Activated CD4-positive, alpha-beta memory T cell treated with anti-CD3 and anti-CD28 coated beads for 36 hours (primary cell): ENCODE results near the gene GINS2. TPM values are rescaled to one million over a fixed set of nuclear protein-coding genes. Genes with fewer than 3 reads are reported as not detected.

Experiments used
- CTCF ChIA-PET: fragments of 350-600 bp; sonication (Branson Sonifier 250); formaldehyde crosslinking; loops from one replicate; lab custom pipeline; 2021; ENCODE audit warnings: antibody characterized with exemption, inconsistent platforms; lab: Charles Lee
- POLR2A ChIA-PET: fragments of 350-600 bp; sonication (Branson Sonifier 250); formaldehyde crosslinking; loops from one replicate; lab custom pipeline; 2021; ENCODE audit warnings: antibody characterized with exemption; lab: Charles Lee
- DNase-seq: peaks from one replicate; pipeline ENCODE4 v3.0.0-alpha.2; 2020
- H3K27ac Mint-ChIP-seq: one replicate; pipeline ENCODE4 v1.8.0; 2021; ENCODE audit warnings: mixed read lengths
- H3K27me3 Mint-ChIP-seq: one replicate; pipeline ENCODE4 v1.8.0; 2021; ENCODE audit warnings: mixed read lengths
- H3K36me3 Mint-ChIP-seq: one replicate; pipeline ENCODE4 v1.8.0; 2021; ENCODE audit warnings: mixed read lengths
- H3K4me1 Mint-ChIP-seq: one replicate; pipeline ENCODE4 v1.8.0; 2021; ENCODE audit warnings: low read depth, mixed read lengths
- H3K4me3 Mint-ChIP-seq: one replicate; pipeline ENCODE4 v1.8.0; 2021; ENCODE audit warnings: mild to moderate bottlenecking, mixed read lengths
- H3K9me3 Mint-ChIP-seq: one replicate; pipeline ENCODE4 v1.8.0; 2021; ENCODE audit warnings: mixed read lengths
- intact Hi-C: fragments of 100-400 bp; cut with micrococcal nuclease; formaldehyde crosslinking; loops from one replicate; pipeline ENCODE4 v1.15.1; 2023
- total RNA-seq, 2 experiments: library from RNA; stranded (reverse); gene quantifications; one replicate each; pipeline ENCODE4 v1.2.3, GENCODE V29; 2021

Gene GINS2
- total RNA-seq, 2 experiments from 2014 or later = 66.9 to 67.8 TPM

DNA sequence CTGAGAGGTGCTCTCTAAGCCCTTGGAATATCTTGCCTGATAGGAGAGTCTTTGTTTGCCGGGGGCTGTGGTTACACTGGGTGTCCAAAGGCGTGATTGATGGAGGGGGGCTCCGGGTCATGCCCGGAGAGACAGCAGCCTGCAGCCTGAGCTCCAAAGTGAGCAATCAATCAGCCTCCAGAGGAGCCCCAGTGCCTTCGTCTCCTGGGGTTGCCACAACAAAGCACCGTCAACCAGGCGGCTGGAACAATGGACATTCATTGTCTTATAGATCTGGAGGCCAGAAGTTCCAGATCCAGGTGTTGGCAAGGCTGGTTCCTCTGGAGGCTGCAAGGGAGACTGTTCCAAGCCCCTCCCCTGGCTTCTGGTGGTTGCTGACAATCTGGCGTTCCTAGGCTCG lies 24.0 kb upstream of the GINS2 start:
- Mint-ChIP-seq H3K4me1 (peaks cover 4% of the 10 kb centered on the region), H3K4me3 (no peak overlapping the region), H3K27me3 (peaks cover 7% of the 10 kb centered on the region), H3K36me3 (no peaks in the 10 kb centered on the region), H3K9me3 (peaks cover 5% of the 10 kb centered on the region), H3K27ac (no peak overlapping the region)
- intact Hi-C loops = no loop called here
- ChIA-PET CTCF (no interaction called here), POLR2A (no interaction called here)
- no peak for DNase-seq

GRCh38 chr16:85711982-85712587 lies 23.3 kb upstream of the GINS2 start:
- intact Hi-C loops = no loop called here
- CTCF ChIA-PET = interaction anchor here (0.9 kb wide), 1 partner anchor 8 kb away, joined by 4 read pairs; no protein-coding TSS in a partner anchor
- Mint-ChIP-seq H3K9me3 (peaks cover 5% of the 10 kb centered on the region), H3K36me3 (no peaks in the 10 kb centered on the region), H3K4me1 (peaks cover 4% of the 10 kb centered on the region), H3K27me3 (peaks cover 6% of the 10 kb centered on the region), H3K4me3 (no peak overlapping the region), H3K27ac (no peak overlapping the region)
- POLR2A ChIA-PET = no interaction called here
- no peak for DNase-seq

- Mint-ChIP-seq H3K4me3 (no peak overlapping the region), H3K36me3 (no peaks in the 10 kb centered on the region), H3K27ac (no peak overlapping the region), H3K4me1 (peaks cover 4% of the 10 kb centered on the region), H3K27me3 (peaks cover 5% of the 10 kb centered on the region), H3K9me3 (peaks cover 5% of the 10 kb centered on the region)
- intact Hi-C loops = no loop called here
- POLR2A ChIA-PET = no interaction called here
- CTCF ChIA-PET = no interaction called here
- DNase-seq = no peak
Measured at GRCh38 chr16:85710732-85711131, 22.0 kb upstream of the GINS2 start.

- CTCF ChIA-PET = interaction anchor here (1.9 kb wide), 1 partner anchor 9 kb away, joined by 5 read pairs; no protein-coding TSS in a partner anchor
- POLR2A ChIA-PET = no interaction called here
- intact Hi-C loops = no loop called here
- H3K27ac Mint-ChIP-seq = no peak overlapping the region
- no peak for DNase-seq
- H3K27me3 Mint-ChIP-seq = no peaks in the 10 kb centered on the region
- no peaks in the 10 kb centered on the region for H3K4me1 Mint-ChIP-seq
- no peaks in the 10 kb centered on the region for H3K36me3 Mint-ChIP-seq
- H3K4me3 Mint-ChIP-seq = no peak overlapping the region
- peaks cover 5% of the 10 kb centered on the region for H3K9me3 Mint-ChIP-seq
Measured at GRCh38 chr16:85709766-85710585, 21.2 kb upstream of the GINS2 start.

GRCh38 chr16:85708338-85708737 lies 19.6 kb upstream of the GINS2 start:
- Mint-ChIP-seq H3K27ac (no peak overlapping the region), H3K4me1 (no peaks in the 10 kb centered on the region), H3K9me3 (peaks cover 5% of the 10 kb centered on the region), H3K4me3 (no peak overlapping the region), H3K27me3 (no peaks in the 10 kb centered on the region), H3K36me3 (no peaks in the 10 kb centered on the region)
- intact Hi-C loops = no loop called here
- POLR2A ChIA-PET = no interaction called here
- DNase-seq = no peak
- CTCF ChIA-PET = interaction anchor here (1.4 to 1.9 kb wide), 2 partner anchors 9 to 11 kb away, joined by 5 to 6 read pairs; no protein-coding TSS in a partner anchor

DNA sequence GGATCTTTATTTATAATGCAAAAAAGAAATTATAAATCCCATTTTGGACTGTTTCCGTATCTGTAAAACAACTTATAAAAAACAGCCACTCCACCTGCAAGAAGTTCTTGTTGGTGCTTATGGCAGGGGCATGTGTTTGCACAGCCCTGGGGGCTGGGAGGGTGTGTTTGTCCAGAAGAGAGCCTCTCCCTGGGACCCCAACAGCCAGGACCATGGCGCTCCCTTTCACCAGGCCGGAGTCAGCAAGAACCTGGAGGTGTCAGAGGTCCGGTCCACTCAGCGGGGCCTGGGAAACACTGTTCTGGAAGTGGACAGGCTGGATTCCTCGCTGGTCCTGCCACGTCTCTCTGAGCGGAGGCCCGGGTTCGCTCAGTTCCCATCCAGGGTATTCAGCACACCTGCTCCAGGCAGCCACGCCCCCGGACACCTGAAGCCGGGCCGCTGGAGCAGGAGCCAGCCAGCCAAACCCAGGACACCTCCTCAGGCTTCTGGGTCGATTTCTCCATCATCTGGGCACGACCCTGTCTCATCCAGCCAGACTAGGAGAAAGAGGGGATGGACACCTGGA lies 18.9 kb upstream of the GINS2 start:
- intact Hi-C loops = no loop called here
- H3K27ac Mint-ChIP-seq = no peak overlapping the region
- H3K9me3 Mint-ChIP-seq = peaks cover 5% of the 10 kb centered on the region
- H3K4me1 Mint-ChIP-seq = no peaks in the 10 kb centered on the region
- no peaks in the 10 kb centered on the region for H3K27me3 Mint-ChIP-seq
- no peak for DNase-seq
- ChIA-PET POLR2A (no interaction called here), CTCF (no interaction called here)
- no peaks in the 10 kb centered on the region for H3K36me3 Mint-ChIP-seq
- H3K4me3 Mint-ChIP-seq = no peak overlapping the region

DNA sequence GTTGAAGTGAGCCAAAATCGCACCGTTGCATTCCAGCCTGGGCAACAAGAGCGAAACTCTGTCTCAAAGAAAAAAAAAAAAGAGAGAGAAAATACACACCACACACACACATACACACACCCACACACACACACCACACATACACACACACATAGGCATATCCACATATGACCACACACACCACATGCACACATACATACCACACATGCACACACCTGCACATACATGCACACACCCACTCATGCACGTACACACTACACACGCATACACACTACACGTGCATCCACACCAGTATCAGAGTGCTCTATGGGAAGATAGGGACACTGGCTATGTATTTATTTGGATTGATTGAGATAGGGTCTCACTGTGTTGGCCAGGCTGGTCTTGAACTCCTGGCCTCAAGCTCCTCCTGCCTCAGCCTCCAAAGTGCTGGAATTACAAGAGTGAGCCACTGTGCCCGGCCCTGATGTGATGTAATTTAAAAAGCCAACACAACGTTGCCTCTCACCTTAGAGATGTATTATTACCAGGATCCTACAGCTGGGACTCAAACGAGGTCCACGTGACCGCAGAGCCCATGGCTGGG lies 17.8 kb upstream of the GINS2 start:
- intact Hi-C loops = no loop called here
- ChIA-PET POLR2A (no interaction called here), CTCF (no interaction called here)
- Mint-ChIP-seq H3K4me1 (no peaks in the 10 kb centered on the region), H3K27me3 (no peaks in the 10 kb centered on the region), H3K4me3 (no peak overlapping the region), H3K27ac (no peak overlapping the region), H3K9me3 (peaks cover 6% of the 10 kb centered on the region), H3K36me3 (no peaks in the 10 kb centered on the region)
- no peak for DNase-seq

GRCh38 chr16:85704900-85705846 lies 16.4 kb upstream of the GINS2 start:
- Mint-ChIP-seq H3K36me3 (no peaks in the 10 kb centered on the region), H3K4me3 (no peak overlapping the region), H3K9me3 (peaks cover 7% of the 10 kb centered on the region), H3K27ac (no peak overlapping the region), H3K27me3 (no peaks in the 10 kb centered on the region), H3K4me1 (no peaks in the 10 kb centered on the region)
- intact Hi-C loops = no loop called here
- DNase-seq = no peak
- ChIA-PET POLR2A (no interaction called here), CTCF (no interaction called here)

- ChIA-PET CTCF (no interaction called here), POLR2A (no interaction called here)
- no peak for DNase-seq
- H3K4me3 Mint-ChIP-seq = no peak overlapping the region
- peaks cover 7% of the 10 kb centered on the region for H3K9me3 Mint-ChIP-seq
- no peaks in the 10 kb centered on the region for H3K27me3 Mint-ChIP-seq
- intact Hi-C loops = no loop called here
- H3K4me1 Mint-ChIP-seq = no peaks in the 10 kb centered on the region
- H3K27ac Mint-ChIP-seq = no peak overlapping the region
- H3K36me3 Mint-ChIP-seq = no peaks in the 10 kb centered on the region
Measured at GRCh38 chr16:85704011-85704410, 15.3 kb upstream of the GINS2 start.

GRCh38 chr16:85699628-85700027 lies 10.9 kb upstream of the GINS2 start:
- intact Hi-C loops = no loop called here
- ChIA-PET POLR2A (no interaction called here), CTCF (no interaction called here)
- peaks cover 7% of the 10 kb centered on the region for H3K9me3 Mint-ChIP-seq
- H3K27me3 Mint-ChIP-seq = peaks cover 12% of the 10 kb centered on the region
- DNase-seq = no peak
- H3K36me3 Mint-ChIP-seq = no peaks in the 10 kb centered on the region
- H3K4me3 Mint-ChIP-seq = no peak overlapping the region
- no peak overlapping the region for H3K27ac Mint-ChIP-seq
- H3K4me1 Mint-ChIP-seq = no peaks in the 10 kb centered on the region

- intact Hi-C loops = no loop called here
- ChIA-PET POLR2A (no interaction called here), CTCF (no interaction called here)
Measured at GRCh38 chr16:85698935-85699558, 10.3 kb upstream of the GINS2 start.

More at GRCh38 chr16:85698935-85699558, 10.3 kb upstream of the GINS2 start:
- no peaks in the 10 kb centered on the region for H3K4me1 Mint-ChIP-seq
- H3K36me3 Mint-ChIP-seq = no peaks in the 10 kb centered on the region
- H3K27ac Mint-ChIP-seq = no peak overlapping the region
- H3K4me3 Mint-ChIP-seq = no peak overlapping the region
- no peak for DNase-seq
- H3K9me3 Mint-ChIP-seq = peaks cover 7% of the 10 kb centered on the region
- peaks cover 12% of the 10 kb centered on the region for H3K27me3 Mint-ChIP-seq
